HG03066 (cell line): ENCODE data around the gene VPS13D.
"Not testable (repeated sequence)": the region's sequence is repeated elsewhere in the genome, so short reads cannot be mapped to it uniquely, and the experiment has no call there.

Source experiments
- ATAC-seq: cut with Tn5 transposase; IDR thresholded peaks from one replicate; pipeline ENCODE4 v1.9.1; 2021; ENCODE audit warnings: low read depth; ENCODE audit not compliant: unreplicated experiment

The VPS13D gene

DNA sequence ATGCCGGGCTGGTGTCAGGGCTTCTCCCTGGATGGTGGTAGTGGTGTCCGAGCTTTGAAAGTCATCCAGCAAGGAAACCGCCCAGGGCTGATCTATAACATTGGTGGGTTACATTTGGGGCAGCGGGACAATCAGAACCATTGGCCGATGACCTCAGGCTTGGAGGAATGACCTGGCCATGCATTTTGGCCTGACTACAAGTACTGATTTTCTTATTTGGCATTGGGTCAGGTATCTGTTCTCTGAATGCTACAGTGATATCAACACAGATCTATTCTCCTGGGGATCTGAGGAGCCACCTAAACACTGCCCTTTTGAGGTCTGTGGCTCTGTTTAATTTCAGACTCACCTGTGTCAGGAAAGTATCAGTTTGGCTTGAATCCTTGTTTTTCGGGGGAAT lies 128.7 kb downstream of the VPS13D start:
- no peak for ATAC-seq

DNA sequence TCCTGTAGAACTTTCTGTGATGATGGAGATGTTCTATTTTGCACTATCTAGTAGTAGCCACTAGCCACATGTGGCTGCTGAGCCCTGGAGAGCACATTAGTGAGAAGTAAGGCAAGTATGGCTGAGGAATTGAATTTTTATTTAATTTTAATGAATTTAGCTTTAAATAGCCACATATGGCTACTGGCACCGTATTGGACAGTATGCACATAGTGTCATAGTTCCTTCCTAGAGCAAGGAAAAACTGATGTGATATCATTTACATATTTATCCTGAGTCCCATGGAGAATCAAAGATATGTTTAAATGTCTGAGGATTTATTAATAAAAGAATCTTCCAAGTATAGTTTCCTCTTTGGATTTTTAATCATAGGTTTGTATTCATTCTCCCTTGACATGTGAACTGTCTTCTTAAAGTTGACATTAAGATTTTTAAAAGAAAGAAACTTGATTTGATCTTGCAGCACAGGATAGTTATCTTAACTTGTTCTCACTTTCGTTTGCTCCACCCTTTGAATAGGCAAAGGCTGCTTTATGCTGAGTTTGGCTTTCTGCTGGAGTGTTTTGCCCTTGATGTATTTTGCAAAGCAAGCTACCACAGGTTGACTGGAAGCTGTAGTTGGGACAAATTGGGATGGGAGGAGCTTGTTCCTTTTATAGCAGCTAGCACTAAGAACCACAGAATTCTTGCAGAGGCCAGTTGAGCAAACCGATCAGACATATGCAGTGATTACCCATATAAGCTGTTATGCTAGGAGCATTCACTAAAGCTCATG lies 129.7 kb downstream of the VPS13D start:
- ATAC-seq: no peak

DNA sequence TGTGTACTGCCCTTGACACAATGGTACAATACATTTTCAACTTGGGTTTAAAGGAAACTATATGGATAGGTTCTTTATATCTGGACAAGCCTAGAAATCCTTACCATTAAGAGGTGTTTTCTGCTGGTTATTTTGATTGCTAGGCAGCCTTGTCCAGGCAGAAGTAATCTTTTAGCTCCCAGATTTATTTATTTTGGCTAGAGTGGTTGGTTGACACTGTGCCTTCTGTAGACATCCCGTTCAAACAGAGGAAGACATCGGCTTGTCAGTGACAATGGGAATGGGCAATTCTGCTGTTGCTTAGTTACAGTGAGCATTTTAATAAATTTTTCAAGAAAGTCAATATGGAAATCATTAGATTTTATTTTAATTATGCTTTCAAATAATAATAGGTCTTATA lies 138.8 kb downstream of the VPS13D start:
- ATAC-seq: no peak

DNA sequence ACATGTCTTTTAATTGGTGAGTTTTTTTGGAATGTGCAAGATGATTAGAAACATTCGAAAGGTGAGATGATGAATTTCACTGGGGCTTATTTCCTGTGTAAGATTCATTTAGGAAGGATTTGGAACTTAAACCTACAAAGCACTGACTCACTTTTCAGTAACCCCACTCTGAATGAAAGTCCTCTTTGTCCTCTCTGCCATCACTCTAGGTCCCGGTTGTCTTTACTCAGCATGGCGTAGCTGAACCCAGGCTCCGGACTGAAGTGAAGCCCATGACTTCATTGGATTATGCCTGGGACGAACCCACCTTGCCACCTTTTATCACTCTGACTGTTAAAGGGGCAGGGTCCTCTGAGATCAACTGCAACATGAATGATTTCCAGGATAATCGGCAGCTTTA lies 139.4 kb downstream of the VPS13D start:
- no peak for ATAC-seq

DNA sequence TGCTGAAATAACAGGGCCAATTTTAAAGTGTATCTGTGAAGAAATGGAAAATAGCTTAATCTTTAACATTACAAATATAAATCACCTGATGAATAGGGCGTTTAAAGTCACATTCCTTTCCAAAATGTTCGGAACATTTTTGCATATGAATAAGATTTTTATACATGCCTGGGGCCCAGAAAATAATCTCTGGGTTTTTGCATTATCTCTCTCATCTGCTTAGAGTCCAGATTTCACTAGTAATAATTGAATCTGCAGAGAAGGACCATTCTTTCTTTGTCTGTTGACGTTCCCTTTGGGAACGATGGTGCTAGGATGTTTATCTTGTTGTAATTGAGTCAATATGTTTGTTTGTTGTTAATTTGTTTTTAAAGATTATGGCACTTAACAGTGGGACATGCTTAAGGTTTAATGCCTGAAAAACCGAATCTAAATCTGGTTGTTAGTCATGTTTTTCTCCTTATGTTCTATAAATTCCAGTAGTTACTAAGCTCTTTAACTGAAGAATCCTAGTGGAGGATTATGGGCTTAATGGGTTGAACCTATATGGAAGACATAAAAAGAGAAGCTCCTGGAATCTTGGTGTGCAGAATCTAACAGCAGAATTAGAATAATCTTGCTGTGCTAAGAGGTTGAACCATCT lies 140.6 kb downstream of the VPS13D start:
- ATAC-seq: no peak

DNA sequence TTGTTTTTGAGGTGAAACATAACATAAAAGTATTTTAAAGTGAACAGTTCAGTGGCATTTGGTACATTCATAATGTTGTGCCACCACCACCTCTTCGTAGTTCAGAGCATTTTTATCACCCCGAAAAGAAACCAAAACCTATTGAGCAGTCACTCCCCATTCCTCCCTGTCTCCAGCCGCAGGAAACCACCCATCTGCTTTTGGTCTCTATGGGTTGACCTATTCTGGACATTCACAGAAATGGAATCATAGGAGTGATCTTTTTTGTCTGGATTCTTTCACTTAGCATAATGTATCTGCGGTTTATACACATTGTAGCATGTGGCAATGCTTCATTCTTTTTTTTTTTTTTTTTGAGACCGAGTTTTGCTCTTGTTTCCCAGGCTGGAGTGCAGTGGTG lies 141.2 kb downstream of the VPS13D start:
- ATAC-seq: no peak

DNA sequence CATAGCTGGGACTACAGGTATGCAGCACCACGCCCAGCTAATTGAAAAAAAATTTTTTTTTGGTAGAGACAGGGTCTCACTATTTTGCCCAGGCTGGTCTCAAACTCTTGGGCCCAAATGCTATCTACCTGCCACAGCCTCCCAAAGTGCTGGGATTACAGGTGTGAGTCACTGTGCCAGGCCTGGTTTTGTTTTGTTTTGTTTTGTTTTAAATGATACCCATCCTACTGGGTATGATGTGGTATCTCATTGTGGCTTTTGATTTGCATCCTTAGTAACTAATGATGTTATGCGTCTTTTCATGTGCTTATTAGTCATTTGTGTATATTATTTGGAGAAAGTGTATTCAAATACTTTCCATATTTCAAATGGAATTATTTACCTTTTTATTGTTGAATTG lies 142.3 kb downstream of the VPS13D start:
- ATAC-seq: no peak

DNA sequence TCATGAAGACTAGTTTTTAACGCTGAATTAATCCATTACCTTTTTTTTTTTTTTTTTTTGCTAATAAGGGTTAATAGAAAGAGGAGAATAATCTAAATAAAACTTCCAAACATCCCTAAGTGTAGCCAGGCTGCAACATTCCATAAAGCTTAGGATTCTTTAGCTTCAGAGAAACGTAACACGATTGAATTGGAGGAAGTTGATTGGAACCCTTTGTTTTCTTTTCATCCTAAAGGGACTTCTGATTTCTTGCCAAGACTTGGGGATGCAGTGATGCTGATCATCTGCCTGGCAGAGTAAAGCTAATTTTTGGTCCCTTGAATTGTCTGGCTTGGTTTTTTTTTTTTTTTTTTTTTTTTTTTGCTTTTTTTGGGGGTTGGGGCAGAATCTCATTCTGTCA lies 142.9 kb downstream of the VPS13D start:
- ATAC-seq: no peak

DNA sequence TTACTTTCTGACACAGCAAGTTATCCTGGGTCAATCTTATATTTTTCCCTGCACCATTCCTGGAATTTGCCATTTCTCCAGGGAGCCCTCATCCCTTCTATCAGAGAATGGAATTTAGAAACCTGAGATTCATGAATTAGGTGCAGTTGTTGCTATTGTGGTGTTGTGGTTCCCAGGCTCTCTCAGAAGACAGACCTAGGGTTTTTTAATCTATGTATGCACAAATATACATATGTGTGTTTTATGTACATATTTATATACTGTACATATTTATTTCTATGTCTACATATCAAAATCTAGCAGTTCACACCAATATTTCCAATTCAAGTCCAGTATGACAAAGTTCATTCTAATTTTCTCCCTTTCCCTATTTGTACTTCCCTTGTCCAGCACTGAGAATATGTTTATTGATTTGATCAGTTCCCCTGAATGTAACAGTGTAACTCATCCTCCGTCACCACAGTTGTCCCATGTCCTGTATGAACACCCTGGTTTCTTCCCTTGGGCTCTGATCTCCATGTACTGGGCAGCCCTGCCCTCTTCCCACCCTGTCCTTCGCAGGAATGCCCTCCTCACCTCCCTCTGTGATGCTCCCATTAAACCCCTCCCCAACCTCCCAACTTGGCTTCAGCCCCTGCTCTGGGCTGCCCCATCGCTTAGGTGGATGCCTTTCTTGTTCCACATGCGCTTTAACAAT lies 145.5 kb downstream of the VPS13D start:
- no peak for ATAC-seq

DNA sequence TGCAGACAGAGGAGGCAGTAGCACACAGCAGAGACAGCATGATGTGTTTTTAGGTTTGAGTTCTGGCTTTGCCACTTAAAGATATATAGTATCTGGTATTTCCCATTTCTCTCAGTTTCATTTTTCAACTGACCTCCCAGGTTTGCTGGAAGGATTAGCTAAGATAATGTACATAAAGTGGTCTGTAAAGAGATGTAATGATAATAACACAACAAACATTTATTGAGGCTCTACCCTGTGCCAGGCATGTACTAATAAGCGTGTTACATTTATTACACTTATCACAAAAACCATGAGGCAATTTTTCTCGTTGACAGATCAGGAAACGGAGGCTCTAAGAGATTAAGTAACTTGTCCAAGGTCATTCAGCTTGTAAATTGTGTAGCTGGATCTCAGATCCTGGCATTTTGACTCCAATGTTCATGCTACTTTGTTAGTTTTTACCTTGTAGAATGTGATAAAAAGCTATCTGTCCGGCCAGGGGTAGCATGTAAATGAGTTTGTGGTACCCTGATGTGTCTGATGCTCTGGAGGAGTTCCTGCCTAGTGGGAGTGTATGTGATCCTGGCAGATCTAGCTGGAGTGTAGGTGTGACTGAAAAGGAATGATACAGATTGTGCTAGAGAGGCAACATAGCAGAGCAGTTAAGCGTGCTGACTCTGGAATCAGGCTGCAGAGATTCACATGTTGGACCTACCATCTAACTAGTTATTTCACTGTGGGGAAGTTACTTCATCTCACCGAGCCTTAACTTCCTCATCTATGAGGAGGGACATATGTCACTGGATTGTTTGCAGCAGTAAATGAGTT lies 146.6 kb downstream of the VPS13D start:
- ATAC-seq: no peak

DNA sequence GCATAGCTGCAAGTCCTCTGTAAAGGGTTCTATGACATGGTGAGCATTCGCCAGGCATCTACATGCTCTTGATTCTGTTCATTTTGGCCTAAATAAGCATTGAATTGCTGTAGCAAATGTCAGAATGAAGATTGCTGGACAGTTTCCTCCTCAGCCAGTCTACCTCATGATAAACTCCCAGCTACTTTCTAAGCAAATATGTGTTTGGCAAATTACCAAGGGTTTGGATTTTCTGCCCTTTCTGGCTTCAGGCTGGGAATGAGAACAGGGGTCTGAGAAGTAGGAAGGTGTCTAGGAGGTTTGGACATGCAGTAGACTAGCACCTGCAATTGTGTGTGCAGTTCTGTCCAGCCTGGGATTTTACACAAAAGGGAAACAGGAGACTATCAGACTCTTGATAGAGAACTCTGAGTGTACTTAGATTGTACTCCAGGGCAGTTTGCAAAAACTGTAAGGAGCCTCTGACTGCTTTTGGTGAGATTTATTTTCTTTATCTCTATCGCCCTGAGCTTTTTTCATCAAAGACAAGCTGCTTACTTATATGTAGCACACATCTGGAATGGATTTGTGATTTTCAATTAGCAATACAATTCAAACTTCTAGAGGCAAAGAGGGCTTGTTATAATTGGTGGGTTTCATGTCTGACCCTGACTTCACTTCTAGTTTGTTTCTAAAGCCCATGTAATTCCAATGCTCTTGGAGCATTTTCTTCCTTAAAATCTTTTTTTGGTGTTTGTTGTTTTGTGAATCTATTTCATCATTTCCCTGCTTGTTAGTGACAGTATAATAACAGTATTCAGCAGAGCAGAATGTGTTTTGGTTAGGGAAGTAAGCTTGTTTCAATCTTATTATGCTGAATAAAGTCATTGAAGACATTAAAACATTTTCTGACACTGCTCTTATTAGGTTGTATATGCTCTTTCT lies 150.8 kb downstream of the VPS13D start:
- no peak for ATAC-seq

DNA sequence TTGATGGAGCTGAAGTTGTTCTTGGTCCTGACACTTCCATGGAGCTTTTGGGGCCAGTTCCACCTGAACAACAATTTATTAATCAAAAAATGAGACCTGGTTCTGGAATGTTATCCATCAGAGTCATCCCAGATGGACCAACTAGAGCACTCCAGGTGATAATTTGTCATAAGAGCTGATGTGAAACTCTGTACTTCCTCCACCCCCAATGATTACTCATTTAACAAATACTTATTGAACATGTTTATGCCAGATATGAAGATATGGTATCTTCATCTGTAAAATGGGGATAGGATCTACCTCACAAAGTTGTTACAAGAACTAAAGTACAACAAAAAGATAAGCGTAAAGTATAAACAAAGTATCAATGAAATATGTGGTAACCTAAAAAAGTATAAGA lies 153.2 kb downstream of the VPS13D start:
- ATAC-seq: no peak

DNA sequence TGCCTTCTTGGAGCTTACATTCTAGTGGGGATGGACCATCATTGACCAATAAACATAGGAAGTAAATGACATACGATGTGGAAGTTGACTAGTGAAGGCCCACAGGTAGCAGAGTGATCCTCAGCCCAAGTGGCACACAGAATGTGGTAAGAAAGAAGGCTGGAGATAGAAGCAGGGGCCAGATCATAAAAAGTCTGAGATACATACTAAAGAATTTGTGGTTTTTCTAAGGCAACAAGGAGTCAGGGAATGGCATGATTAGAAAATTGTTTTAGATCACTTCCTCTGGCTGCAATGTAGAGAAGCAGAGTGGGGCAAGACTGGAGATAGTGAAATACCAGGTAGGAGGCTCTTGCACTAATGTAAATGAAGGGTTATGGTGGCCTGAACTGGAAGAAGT lies 154.0 kb downstream of the VPS13D start:
- no peak for ATAC-seq

DNA sequence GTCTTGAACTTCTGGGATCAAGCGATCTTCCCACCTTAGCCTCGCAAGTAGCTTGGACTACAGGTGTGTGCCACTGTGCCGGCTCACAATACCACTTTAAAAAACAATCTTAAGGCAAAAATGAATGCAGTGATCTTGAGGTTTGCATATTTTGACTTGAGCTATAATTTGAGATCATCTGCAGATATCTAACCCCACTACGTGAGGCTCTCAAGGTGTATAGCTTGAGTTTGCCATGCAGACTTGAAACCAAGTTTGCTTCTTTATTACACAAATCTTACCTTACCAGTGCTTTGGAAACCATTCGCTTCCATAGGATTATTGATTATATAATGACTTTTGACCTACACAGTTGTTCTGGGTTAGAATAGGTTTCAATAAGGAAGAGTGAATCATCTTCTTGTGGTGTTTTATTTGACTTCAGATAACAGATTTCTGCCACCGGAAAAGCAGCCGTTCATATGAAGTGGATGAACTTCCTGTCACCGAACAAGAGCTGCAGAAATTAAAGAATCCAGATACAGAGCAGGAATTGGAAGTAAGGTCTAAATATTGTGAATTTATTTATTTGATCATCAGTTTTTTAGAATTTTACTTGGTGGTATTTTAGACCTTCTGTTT lies 155.1 kb downstream of the VPS13D start:
- no peak for ATAC-seq

DNA sequence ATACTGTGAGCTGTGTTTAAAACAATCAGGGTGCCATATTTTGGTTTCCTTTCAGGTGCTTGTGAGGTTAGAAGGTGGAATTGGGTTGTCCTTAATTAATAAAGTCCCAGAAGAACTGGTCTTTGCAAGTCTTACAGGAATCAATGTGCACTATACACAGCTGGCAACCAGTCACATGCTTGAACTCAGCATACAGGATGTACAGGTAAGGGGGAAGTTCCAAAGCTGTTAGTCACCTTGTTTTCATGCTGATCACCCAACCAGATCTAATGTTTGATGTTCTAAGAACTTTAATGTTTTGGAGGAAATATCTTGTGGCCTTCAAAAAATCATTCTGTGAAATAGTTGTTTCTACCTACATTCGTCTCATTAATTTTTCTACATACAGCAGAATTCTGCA lies 156.3 kb downstream of the VPS13D start:
- ATAC-seq: no peak

DNA sequence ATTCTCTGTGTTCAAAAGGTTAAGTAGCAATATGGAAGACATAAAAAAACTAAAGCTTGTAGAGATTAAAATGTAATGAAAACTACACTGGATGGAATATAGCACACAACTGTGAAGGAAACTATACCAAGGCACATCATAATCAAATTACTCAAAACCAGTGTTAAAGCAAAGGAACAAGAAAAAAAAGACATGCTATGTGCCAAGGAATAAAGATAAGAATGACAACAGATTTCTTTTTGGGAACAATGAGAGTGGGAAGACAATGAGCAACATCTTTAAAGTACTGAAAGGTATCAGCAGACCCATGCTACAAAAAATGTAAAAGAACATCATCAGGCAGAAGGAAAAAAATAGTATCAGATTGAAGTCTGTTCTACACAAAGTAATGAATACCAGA lies 157.8 kb downstream of the VPS13D start:
- no peak for ATAC-seq

DNA sequence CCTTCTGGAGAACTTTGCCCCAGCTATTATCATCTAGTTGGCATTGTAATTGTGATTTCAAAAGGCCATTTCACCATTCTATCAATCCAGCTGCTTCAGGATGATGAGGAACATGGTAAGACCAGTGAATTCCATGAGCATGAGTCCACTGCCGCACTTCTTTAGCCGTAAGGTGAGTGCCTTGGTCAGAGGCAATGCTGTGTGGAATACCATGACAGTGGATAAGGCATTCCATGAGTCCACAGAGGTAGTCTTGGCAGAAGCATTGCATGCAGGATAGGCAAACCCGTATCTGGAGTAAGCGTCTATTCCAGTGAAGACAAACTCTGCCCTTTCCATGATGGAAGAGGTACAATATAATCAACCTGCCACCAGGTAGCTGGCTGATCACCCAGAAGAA lies 160.5 kb downstream of the VPS13D start:
- not testable (repeated sequence) for ATAC-seq

DNA sequence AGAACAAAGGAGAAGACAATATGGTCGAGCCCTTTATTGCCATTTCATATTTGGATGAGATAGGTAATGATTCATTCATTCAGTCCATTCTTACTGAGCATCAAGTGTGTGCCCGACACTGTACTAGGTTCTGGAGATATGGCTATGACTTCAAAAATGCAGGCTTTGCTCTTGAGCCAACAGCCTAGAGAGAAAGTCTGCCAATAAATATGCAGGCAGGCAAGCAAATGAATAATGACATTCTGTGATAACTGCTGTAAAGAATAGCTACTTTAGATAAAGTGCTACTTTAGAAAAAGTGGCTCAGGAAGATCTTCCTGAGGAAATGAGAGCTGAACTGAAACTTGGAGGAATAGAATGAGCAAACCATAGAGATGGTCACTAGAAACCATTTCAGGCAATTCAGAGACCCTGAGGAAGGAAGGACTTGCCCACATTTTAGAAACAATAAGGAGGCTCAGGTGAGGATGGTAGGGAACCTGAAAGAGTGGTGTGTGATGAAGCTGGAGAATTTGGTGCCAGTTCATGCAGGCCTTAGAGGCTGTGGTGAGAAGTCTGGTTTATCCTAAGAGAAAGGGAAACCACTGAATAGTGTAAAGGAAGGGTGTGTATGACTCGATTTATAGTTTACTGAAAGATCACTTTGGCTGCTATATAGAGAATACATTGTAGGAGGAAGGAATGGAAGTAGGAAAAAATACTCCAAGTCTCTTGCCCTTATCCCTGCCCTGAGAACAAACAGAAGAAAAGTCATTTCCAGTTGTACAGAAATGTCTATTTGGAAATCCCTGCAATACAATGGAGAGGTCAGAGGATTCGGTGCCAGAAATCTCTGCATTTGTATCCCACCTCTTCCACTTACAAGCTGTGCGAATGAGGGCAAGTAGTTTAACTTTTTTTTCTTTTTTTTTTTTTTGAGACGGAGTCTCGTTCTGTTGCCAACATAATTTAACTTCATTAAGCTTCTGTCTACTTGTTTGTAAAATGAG lies 167.9 kb downstream of the VPS13D start:
- ATAC-seq: no peak
